OCI-LY3 (cell line): ENCODE results near the gene FRMPD4.

Experiments
- EZH2phosphoT487 ChIP-seq: fragments of 200-600 bp; shearing (Covaris generic); IDR thresholded peaks from 2 replicates; pipeline ENCODE4 v1.6.1; 2018; ENCODE audit warnings: antibody characterized with exemption, mixed run types, low read depth
- TF ChIP-seq, protein P1 (sequence below): fragments of 200-600, 300-600 bp; sonication (generic); IDR thresholded peaks from 2 replicates; pipeline ENCODE4 v1.5.1; 2014; ENCODE audit warnings: antibody characterized with exemption, low read length, low read depth

DNA sequence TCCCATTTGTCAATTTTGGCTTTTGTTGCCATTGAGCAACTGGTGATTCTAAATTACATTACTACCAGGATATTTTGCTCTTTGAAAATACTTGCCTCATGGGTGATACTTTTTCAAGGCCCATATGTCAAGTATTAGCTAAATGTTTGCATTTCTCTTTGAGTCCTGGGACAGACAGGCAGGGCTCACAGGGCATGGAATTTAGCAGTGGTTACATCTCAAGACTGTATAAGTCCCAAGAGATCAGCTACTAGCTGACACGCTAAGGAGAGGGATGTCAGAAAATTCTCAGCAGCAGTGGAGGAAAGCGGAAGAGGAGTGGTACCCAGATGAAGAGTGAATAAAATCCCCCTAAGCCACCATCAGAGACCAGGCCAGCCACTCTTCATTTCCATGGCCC, 224.9 kb downstream of the FRMPD4 start:
- TF ChIP-seq, protein P1, sequence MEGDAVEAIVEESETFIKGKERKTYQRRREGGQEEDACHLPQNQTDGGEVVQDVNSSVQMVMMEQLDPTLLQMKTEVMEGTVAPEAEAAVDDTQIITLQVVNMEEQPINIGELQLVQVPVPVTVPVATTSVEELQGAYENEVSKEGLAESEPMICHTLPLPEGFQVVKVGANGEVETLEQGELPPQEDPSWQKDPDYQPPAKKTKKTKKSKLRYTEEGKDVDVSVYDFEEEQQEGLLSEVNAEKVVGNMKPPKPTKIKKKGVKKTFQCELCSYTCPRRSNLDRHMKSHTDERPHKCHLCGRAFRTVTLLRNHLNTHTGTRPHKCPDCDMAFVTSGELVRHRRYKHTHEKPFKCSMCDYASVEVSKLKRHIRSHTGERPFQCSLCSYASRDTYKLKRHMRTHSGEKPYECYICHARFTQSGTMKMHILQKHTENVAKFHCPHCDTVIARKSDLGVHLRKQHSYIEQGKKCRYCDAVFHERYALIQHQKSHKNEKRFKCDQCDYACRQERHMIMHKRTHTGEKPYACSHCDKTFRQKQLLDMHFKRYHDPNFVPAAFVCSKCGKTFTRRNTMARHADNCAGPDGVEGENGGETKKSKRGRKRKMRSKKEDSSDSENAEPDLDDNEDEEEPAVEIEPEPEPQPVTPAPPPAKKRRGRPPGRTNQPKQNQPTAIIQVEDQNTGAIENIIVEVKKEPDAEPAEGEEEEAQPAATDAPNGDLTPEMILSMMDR, result no peak
- TF ChIP-seq EZH2phosphoT487, result no peak
